Mesothelial cell of epicardium (in vitro differentiated cells): ENCODE results near the gene MAP3K5. TPM values are rescaled to one million over a fixed set of nuclear protein-coding genes. Genes with fewer than 3 reads are reported as not detected.
A peak's percentile ranks its signal among the peaks of the same experiment; 100 is the strongest.

Source experiments
- DNase-seq, 2 experiments: peaks; one replicate each; pipeline ENCODE4 v3.0.0; 2021; ENCODE audit warnings: low spot score in 2 of 2; ENCODE audit not compliant: unreplicated experiment in 2 of 2
- H3K27ac Mint-ChIP-seq: 2 replicates; pipeline ENCODE4 v1.8.0; 2021; ENCODE audit warnings: mixed read lengths
- H3K27me3 Mint-ChIP-seq: 2 replicates; pipeline ENCODE4 v1.8.0; 2021; ENCODE audit warnings: low read depth, mixed read lengths
- H3K36me3 Mint-ChIP-seq: 2 replicates; pipeline ENCODE4 v1.8.0; 2021; ENCODE audit warnings: mixed read lengths
- H3K4me1 Mint-ChIP-seq: 2 replicates; pipeline ENCODE4 v1.8.0; 2021; ENCODE audit warnings: mixed read lengths
- H3K4me3 Mint-ChIP-seq: 2 replicates; pipeline ENCODE4 v1.8.0; 2021; ENCODE audit warnings: mild to moderate bottlenecking, moderate library complexity, mixed read lengths
- H3K9me3 Mint-ChIP-seq: 2 replicates; pipeline ENCODE4 v1.8.0; 2021; ENCODE audit warnings: mixed read lengths
- total RNA-seq: library from RNA; stranded (reverse); gene quantifications from 3 replicates; pipeline ENCODE4 v1.2.1, GENCODE V29; 2021
- TF ChIP-seq, protein P1 (sequence below): fragments of 200-600 bp; sonication (generic); IDR thresholded peaks from one replicate; pipeline ENCODE4 v1.5.0; 2021; ENCODE audit warnings: antibody characterized with exemption; ENCODE audit not compliant: unreplicated experiment

MAP3K5 gene
- total RNA-seq, 1 donor from 2014 or later = 8.9 TPM

GRCh38 chr6:136769124-136769523 is 23.2 kb downstream of the MAP3K5 start:
- H3K4me3 Mint-ChIP-seq = no peak overlapping the region
- H3K27ac Mint-ChIP-seq = no peak overlapping the region
- H3K27me3 Mint-ChIP-seq = no peaks in the 10 kb centered on the region
- TF ChIP-seq, protein P1, sequence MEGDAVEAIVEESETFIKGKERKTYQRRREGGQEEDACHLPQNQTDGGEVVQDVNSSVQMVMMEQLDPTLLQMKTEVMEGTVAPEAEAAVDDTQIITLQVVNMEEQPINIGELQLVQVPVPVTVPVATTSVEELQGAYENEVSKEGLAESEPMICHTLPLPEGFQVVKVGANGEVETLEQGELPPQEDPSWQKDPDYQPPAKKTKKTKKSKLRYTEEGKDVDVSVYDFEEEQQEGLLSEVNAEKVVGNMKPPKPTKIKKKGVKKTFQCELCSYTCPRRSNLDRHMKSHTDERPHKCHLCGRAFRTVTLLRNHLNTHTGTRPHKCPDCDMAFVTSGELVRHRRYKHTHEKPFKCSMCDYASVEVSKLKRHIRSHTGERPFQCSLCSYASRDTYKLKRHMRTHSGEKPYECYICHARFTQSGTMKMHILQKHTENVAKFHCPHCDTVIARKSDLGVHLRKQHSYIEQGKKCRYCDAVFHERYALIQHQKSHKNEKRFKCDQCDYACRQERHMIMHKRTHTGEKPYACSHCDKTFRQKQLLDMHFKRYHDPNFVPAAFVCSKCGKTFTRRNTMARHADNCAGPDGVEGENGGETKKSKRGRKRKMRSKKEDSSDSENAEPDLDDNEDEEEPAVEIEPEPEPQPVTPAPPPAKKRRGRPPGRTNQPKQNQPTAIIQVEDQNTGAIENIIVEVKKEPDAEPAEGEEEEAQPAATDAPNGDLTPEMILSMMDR = no peak
- H3K9me3 Mint-ChIP-seq = no peaks in the 10 kb centered on the region
- H3K36me3 Mint-ChIP-seq = peaks cover 2% of the 10 kb centered on the region
- no peak for DNase-seq
- H3K4me1 Mint-ChIP-seq = peaks cover 17% of the 10 kb centered on the region

DNA sequence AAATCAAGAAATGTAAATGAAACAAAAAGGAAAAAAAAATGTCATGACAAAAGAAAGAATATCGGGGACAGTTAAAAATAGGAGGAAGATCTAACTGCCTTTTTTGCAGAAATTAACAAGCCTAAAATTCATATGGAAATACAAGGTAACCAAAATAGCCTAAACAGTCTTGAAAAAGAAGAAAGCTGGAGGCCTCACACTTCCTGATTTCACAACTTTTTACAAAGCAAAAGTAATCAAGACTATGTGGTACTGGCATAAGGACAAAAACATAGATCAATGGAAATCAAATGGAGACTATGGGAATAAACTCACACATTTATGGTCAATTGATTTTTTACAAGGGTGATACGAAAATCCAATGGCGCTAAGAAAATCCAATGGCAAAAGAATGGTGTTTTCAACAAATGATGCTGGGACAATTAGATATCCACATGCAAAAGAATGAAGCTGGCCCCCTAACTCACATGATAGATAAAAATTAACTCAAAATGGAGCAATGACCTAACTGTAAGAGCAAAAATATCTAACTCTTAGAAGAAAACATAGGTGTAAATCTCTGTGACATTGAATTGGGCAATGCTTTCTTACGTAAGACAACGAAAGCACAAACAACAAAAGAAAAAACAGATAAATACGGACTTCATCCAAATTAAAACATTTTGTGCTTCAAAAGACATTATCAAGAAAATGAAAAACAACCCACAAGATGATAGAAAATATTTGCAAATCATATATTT is 24.5 kb downstream of the MAP3K5 start:
- H3K27me3 Mint-ChIP-seq = no peaks in the 10 kb centered on the region
- no peaks in the 10 kb centered on the region for H3K36me3 Mint-ChIP-seq
- H3K9me3 Mint-ChIP-seq = no peaks in the 10 kb centered on the region
- H3K4me3 Mint-ChIP-seq = no peak overlapping the region
- H3K4me1 Mint-ChIP-seq = peaks cover 13% of the 10 kb centered on the region
- no peak overlapping the region for H3K27ac Mint-ChIP-seq
- DNase-seq = no peak
- TF ChIP-seq, protein P1 = no peak

GRCh38 chr6:136767103-136767502 is 25.2 kb downstream of the MAP3K5 start:
- H3K36me3 Mint-ChIP-seq = no peaks in the 10 kb centered on the region
- TF ChIP-seq, protein P1 = no peak

GRCh38 chr6:136766274-136766673 is 26.0 kb downstream of the MAP3K5 start:
- no peak overlapping the region for H3K4me3 Mint-ChIP-seq
- no peak for DNase-seq
- H3K4me1 Mint-ChIP-seq = peaks cover 27% of the 10 kb centered on the region
- no peaks in the 10 kb centered on the region for H3K27me3 Mint-ChIP-seq
- TF ChIP-seq, protein P1 = no peak
- no peaks in the 10 kb centered on the region for H3K36me3 Mint-ChIP-seq
- no peaks in the 10 kb centered on the region for H3K9me3 Mint-ChIP-seq
- H3K27ac Mint-ChIP-seq = no peak overlapping the region

More at GRCh38 chr6:136767103-136767502, 25.2 kb downstream of the MAP3K5 start:
- no peak overlapping the region for H3K4me3 Mint-ChIP-seq
- no peaks in the 10 kb centered on the region for H3K27me3 Mint-ChIP-seq
- H3K4me1 Mint-ChIP-seq = peaks cover 19% of the 10 kb centered on the region
- H3K27ac Mint-ChIP-seq = peak overlapping the region; percentile 10
- no peaks in the 10 kb centered on the region for H3K9me3 Mint-ChIP-seq
- no peak for DNase-seq

DNA sequence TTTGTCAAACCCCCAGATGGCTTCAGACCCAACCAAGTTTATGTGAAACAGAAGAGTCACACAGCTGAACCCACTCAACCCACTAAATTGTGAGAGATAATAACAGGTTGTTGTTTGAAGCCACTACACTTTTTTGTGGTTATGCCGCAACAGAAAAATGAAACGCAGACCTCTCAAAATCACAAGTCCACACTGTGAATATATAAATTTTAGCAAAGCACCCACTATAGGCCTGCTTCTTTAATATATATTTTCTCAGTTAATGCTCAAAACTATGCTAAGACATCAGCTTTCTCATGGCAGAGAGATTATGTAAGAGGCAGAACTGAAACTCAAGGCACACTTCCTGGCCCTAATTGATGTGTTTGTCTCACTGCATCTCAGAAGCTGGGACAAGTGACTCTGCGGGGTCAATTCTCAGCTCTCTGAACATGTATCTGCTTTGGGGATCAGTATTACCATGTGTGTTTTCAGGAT is 27.7 kb downstream of the MAP3K5 start:
- H3K27ac Mint-ChIP-seq = no peak overlapping the region
- no peaks in the 10 kb centered on the region for H3K9me3 Mint-ChIP-seq
- H3K4me1 Mint-ChIP-seq = peaks cover 33% of the 10 kb centered on the region
- no peaks in the 10 kb centered on the region for H3K36me3 Mint-ChIP-seq
- no peak for DNase-seq
- no peak overlapping the region for H3K4me3 Mint-ChIP-seq
- no peaks in the 10 kb centered on the region for H3K27me3 Mint-ChIP-seq
- TF ChIP-seq, protein P1 = no peak
